ENCODE results near the gene C1orf35. TPM values are rescaled to one million over a fixed set of nuclear protein-coding genes. Genes with fewer than 3 reads are reported as not detected.

The C1orf35 gene
- total RNA-seq, 1 donor from 2014 or later, result 14.7 TPM

DNA sequence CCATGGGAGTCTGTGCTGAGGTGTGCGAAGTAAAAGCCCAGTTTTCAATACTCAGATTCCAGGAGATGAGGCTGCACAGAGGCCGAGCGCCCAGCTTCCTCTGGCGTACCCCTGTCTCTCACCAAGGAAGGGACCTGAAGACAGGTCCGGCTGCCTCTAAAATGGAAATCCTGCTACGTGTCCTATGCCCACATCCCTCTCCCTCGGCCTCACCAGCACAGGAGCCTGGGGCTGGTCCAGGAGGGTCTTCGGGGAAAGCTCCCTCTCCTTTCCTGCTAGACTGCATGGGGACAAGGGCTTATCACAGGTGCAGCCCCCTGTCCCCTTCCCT is 5.6 kb upstream of the C1orf35 start:
- H3K4me3 ChIP-seq, result peak overlapping the region; percentile 86 to 87
- H3K4me1 ChIP-seq, result peaks cover 33% of the 10 kb centered on the region
- TF ChIP-seq, protein P1, sequence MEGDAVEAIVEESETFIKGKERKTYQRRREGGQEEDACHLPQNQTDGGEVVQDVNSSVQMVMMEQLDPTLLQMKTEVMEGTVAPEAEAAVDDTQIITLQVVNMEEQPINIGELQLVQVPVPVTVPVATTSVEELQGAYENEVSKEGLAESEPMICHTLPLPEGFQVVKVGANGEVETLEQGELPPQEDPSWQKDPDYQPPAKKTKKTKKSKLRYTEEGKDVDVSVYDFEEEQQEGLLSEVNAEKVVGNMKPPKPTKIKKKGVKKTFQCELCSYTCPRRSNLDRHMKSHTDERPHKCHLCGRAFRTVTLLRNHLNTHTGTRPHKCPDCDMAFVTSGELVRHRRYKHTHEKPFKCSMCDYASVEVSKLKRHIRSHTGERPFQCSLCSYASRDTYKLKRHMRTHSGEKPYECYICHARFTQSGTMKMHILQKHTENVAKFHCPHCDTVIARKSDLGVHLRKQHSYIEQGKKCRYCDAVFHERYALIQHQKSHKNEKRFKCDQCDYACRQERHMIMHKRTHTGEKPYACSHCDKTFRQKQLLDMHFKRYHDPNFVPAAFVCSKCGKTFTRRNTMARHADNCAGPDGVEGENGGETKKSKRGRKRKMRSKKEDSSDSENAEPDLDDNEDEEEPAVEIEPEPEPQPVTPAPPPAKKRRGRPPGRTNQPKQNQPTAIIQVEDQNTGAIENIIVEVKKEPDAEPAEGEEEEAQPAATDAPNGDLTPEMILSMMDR (IDR thresholded peaks at IDR 0.05), result no peak
- TF ChIP-seq POLR2A (IDR thresholded peaks at IDR 0.05) (no peak), POLR2AphosphoS5 (IDR thresholded peaks at IDR 0.05; ENCODE audit: insufficient read depth in 1 of 2, low read depth in 1 of 2) (no peak)
- no peaks in the 10 kb centered on the region for H3K27me3 ChIP-seq
- H3K9me3 ChIP-seq, result no peaks in the 10 kb centered on the region
- intact Hi-C loops (cut with DNase I), result no loop called here
- DNase-seq (ENCODE audit: extremely low spot score in 2 of 2), result no peak
- peak overlapping the region; percentile 94 for H3K27ac ChIP-seq
- H3K36me3 ChIP-seq, result peaks cover 0 to 11% of the 10 kb centered on the region in 2 donors

DNA sequence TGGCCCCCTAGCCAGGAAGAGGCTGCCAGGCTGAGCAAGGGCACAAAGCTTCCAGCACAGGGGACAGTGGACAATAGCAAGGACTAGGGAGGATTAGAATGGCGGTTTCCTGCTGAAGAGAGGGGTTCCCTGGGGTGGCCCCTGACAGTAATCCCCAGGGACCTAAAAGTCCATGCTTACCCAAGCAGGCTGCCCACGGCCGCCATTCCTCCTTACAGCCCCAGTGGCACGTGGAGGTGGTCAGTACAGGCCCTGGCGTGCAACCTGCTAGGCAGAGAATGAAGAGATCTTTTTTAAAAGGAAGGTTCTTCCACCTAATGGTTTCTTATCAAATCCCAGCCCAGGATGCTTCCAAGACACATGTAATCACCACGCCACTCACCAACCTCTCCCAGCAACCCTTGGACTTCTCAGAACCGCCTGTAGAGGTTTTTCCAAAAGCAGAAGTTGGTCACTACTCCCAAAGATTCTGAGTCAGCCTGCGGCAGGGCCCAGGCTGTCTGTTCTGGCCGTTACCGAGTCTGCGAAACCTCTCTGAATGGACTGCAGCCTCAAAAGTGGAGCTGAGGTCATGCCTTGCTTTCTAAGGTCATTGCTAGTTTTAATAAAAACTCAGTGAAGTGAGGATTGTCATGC is 5.0 kb upstream of the C1orf35 start:
- Histone ChIP-seq H3K27me3 (no peaks in the 10 kb centered on the region), H3K36me3 (peaks cover 0 to 11% of the 10 kb centered on the region in 2 donors), H3K27ac (peak overlapping the region; percentile 94), H3K4me3 (peak overlapping the region; percentile 86 to 87), H3K4me1 (peaks cover 36% of the 10 kb centered on the region), H3K9me3 (no peaks in the 10 kb centered on the region)
- no peak for DNase-seq (ENCODE audit: extremely low spot score in 2 of 2)
- TF ChIP-seq POLR2AphosphoS5 (IDR thresholded peaks at IDR 0.05; ENCODE audit: insufficient read depth in 1 of 2, low read depth in 1 of 2), result no peak
- TF ChIP-seq POLR2A (IDR thresholded peaks at IDR 0.05), result no peak
- TF ChIP-seq, protein P1 (IDR thresholded peaks at IDR 0.05), result no peak
- intact Hi-C loops (cut with DNase I), result no loop called here

DNA sequence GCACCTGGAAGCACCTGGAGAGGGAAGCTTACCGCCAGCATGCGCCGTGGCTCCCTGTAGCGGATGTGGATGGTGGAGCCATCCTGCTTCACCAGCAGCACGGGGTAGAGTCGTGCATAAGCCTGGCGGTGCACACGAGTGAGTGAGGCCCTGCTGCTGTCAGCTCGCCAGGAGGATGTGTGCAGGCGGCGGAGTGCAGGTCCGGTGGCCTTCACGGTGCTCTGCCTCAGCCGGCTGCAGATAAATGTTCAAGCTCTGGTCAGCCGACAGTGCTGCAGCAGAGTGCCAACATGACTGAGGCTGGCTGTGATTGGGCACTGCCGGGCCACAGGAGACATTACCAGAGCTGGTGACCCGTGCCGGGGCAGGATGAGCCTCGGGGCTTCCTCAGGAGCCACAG is 4.5 kb upstream of the C1orf35 start:
- Histone ChIP-seq H3K27me3 (no peaks in the 10 kb centered on the region), H3K36me3 (peaks cover 0 to 11% of the 10 kb centered on the region in 2 donors), H3K9me3 (no peaks in the 10 kb centered on the region), H3K4me3 (no peak overlapping the region), H3K27ac (no peak overlapping the region), H3K4me1 (peaks cover 36% of the 10 kb centered on the region)
- no peak for DNase-seq (ENCODE audit: extremely low spot score in 2 of 2)
- TF ChIP-seq POLR2AphosphoS5 (IDR thresholded peaks at IDR 0.05; ENCODE audit: insufficient read depth in 1 of 2, low read depth in 1 of 2), result no peak
- intact Hi-C loops (cut with DNase I), result no loop called here

DNA sequence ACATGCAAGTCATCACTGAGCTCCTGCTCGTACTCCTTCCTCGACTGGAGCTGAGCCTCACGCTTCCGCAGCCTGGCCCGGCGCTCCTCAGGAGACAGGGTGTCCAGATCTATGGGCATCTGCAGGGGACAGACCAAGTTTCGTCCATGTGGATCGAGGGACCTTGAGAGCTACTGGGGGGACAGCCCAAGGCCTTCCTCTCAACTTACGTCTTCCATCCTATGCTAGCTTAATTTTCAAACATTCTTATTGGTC is 3.6 kb upstream of the C1orf35 start:
- H3K9me3 ChIP-seq, result no peaks in the 10 kb centered on the region
- TF ChIP-seq POLR2A (IDR thresholded peaks at IDR 0.05) (no peak), POLR2AphosphoS5 (IDR thresholded peaks at IDR 0.05; ENCODE audit: insufficient read depth in 1 of 2, low read depth in 1 of 2) (no peak)
- TF ChIP-seq, protein P1 (IDR thresholded peaks at IDR 0.05), result no peak
- no peaks in the 10 kb centered on the region for H3K27me3 ChIP-seq
- H3K36me3 ChIP-seq, result peaks cover 0 to 11% of the 10 kb centered on the region in 2 donors
- H3K4me1 ChIP-seq, result peaks cover 45% of the 10 kb centered on the region
- DNase-seq (ENCODE audit: extremely low spot score in 2 of 2), result no peak
- intact Hi-C loops (cut with DNase I), result no loop called here
- H3K4me3 ChIP-seq, result no peak overlapping the region
- H3K27ac ChIP-seq, result no peak overlapping the region

DNA sequence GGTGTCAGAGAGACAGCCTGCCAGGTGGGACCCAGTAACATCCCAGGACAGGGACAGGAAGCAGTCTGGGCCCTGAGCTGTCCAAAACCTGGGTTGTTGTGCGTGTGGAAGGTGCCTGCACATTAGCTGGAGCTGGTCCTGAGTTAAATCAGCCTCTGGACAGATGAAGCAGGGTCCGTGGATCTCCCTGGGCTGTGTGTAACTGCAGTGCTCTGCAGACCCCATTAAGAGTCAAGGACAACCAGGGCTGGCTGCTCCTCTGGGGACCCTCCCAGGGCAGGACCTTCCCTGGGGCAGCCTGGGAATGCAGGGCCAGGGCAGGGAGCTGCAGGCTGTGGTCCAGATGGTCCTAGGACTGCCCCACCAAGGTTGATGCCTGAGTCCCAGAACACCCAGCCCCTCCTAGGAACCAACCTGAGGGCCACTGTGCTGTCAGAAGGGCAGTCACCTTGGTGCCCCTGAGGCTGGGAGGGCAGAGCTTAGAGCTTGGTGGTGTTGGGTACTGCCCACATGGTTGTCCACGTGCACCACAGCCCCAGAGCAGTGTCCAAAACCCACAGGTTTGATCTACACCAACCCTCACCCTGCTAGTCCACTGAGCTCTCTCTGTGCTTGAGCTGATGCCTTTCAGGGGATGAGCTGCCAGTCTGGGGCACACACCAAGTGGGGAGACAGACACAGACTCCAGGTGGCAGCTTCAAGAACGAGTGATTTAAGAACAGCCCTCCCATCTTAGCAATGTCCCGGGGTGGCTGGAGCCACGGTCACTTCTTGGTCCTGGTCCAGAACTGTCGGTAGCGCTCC is 3.1 kb upstream of the C1orf35 start:
- Histone ChIP-seq H3K27ac (no peak overlapping the region), H3K27me3 (no peaks in the 10 kb centered on the region), H3K4me1 (peaks cover 50% of the 10 kb centered on the region), H3K4me3 (no peak overlapping the region), H3K9me3 (no peaks in the 10 kb centered on the region), H3K36me3 (peaks cover 0 to 11% of the 10 kb centered on the region in 2 donors)
- intact Hi-C loops (cut with DNase I), result no loop called here
- no peak for DNase-seq (ENCODE audit: extremely low spot score in 2 of 2)
- no peak for TF ChIP-seq POLR2AphosphoS5 (IDR thresholded peaks at IDR 0.05; ENCODE audit: insufficient read depth in 1 of 2, low read depth in 1 of 2)
- TF ChIP-seq POLR2A (IDR thresholded peaks at IDR 0.05), result no peak
- TF ChIP-seq, protein P1 (IDR thresholded peaks at IDR 0.05), result no peak
